K562 (cell line): ENCODE results near the gene YES1. TPM values are rescaled to one million over a fixed set of nuclear protein-coding genes. Genes with fewer than 3 reads are reported as not detected.

Source experiments
- BHLHE40 ChIP-seq: IDR thresholded peaks from 2 replicates; pipeline ENCODE4 v1.6.1; 2011; ENCODE audit warnings: low read length, improper control_type of control experiment
- CBX1 ChIP-seq: sonication (generic); IDR thresholded peaks from 2 replicates; pipeline ENCODE4 v1.6.1; 2016; ENCODE audit warnings: antibody characterized with exemption, low read depth, mild to moderate bottlenecking
- CEBPG ChIP-seq, 3 experiments: fragments of 200-800 bp in 1 of 3; sonication (Bioruptor generic) in 1 of 3; sonication (generic) in 1 of 3; formaldehyde crosslinking in 1 of 3; IDR thresholded peaks in 2 of 3; conservative IDR thresholded peaks in 1 of 3; 2 replicates each; pipeline versions ENCODE4 v1.6.1 to v1.8.0; 2016 to 2022; ENCODE audit warnings: missing compliant biosample characterization in 2 of 3, missing genetic modification characterization in 2 of 3, mild to moderate bottlenecking in 1 of 3, missing genetic modification reagents in 1 of 3
- E2F1 ChIP-seq: sonication (generic); formaldehyde crosslinking; IDR thresholded peaks from 2 replicates; pipeline ENCODE4 v1.8.1; 2023; ENCODE audit warnings: mild to moderate bottlenecking, missing genetic modification reagents, moderate library complexity
- FUS ChIP-seq: fragments of 200-400 bp; formaldehyde crosslinking; optimal IDR thresholded peaks from 2 replicates; pipeline ENCODE3; 2017; ENCODE audit warnings: low read depth, low read length
- LEF1 ChIP-seq: fragments of 450-650 bp; IDR thresholded peaks from 2 replicates; pipeline ENCODE4 v1.6.1; 2016; ENCODE audit warnings: mild to moderate bottlenecking
- MBD2 ChIP-seq: sonication (generic); IDR thresholded peaks from 2 replicates; pipeline ENCODE4 v1.6.1; 2016; ENCODE audit warnings: low read depth, borderline replicate concordance
- MCM3 ChIP-seq: fragments of 450-650 bp; IDR thresholded peaks from 2 replicates; pipeline ENCODE4 v1.6.1; 2016
- NR3C1 ChIP-seq: sonication (generic); formaldehyde crosslinking; IDR thresholded peaks from 2 replicates; pipeline ENCODE4 v1.8.1; 2022; ENCODE audit warnings: missing genetic modification reagents
- PYGO2 ChIP-seq: fragments of 450-650 bp; IDR thresholded peaks from 2 replicates; pipeline ENCODE4 v1.6.1; 2016; ENCODE audit warnings: mild to moderate bottlenecking, missing genetic modification characterization, moderate library complexity, missing compliant biosample characterization
- RBM14 ChIP-seq: fragments of 200-400 bp; formaldehyde crosslinking; IDR thresholded peaks from 2 replicates; pipeline ENCODE4 v1.6.1; 2018; ENCODE audit warnings: low read depth, mild to moderate bottlenecking, low read length, moderate library complexity, borderline replicate concordance; ENCODE audit not compliant: insufficient read depth
- SAFB ChIP-seq: fragments of 200-400 bp; formaldehyde crosslinking; IDR thresholded peaks from 2 replicates; pipeline ENCODE4 v1.6.1; 2017; ENCODE audit warnings: low read depth, low read length, borderline replicate concordance
- SLC30A9 ChIP-seq: fragments of 250-450 bp; sonication (Bioruptor Pico); IDR thresholded peaks from 2 replicates; pipeline ENCODE4 v1.8.0; 2022; ENCODE audit warnings: mild to moderate bottlenecking, moderate library complexity
- TCFL5 ChIP-seq: fragments of 250-450 bp; sonication (Bioruptor Pico); conservative IDR thresholded peaks from 2 replicates; pipeline ENCODE4 v1.6.1; 2021; ENCODE audit warnings: mild to moderate bottlenecking, moderate library complexity, matching md5 sums
- XRCC3 ChIP-seq: fragments of 450-650 bp; IDR thresholded peaks from 2 replicates; pipeline ENCODE4 v1.6.1; 2017; ENCODE audit warnings: mild to moderate bottlenecking, moderate library complexity
- ZNF184 ChIP-seq: sonication (generic); formaldehyde crosslinking; IDR thresholded peaks from 2 replicates; pipeline ENCODE4 v1.5.0; 2020; ENCODE audit warnings: missing genetic modification reagents
- ZNF3 ChIP-seq: fragments of 250-450 bp; sonication (Bioruptor Pico); IDR thresholded peaks from 2 replicates; pipeline ENCODE4 v1.5.0; 2021; ENCODE audit warnings: mild to moderate bottlenecking, moderate library complexity
- ZNF316 ChIP-seq: fragments of 450-650 bp; IDR thresholded peaks from 2 replicates; pipeline ENCODE4 v1.6.1; 2016
- ZNF347 ChIP-seq: fragments of 450-650 bp; formaldehyde crosslinking; IDR thresholded peaks from 2 replicates; pipeline ENCODE4 v1.4.0; 2020; ENCODE audit warnings: low read depth, mild to moderate bottlenecking, moderate library complexity
- ZNF408 ChIP-seq: fragments of 250-450 bp; sonication (Bioruptor Pico); IDR thresholded peaks from 2 replicates; pipeline ENCODE4 v1.4.0; 2020; ENCODE audit warnings: low read depth, mild to moderate bottlenecking, moderate library complexity
- ZNF766 ChIP-seq: fragments of 200-800 bp; sonication (Bioruptor generic); conservative IDR thresholded peaks from 2 replicates; pipeline ENCODE4 v1.6.1; 2016; ENCODE audit warnings: missing genetic modification characterization, missing compliant biosample characterization
- ZNF778 ChIP-seq: fragments of 450-650 bp; formaldehyde crosslinking; IDR thresholded peaks from 2 replicates; pipeline ENCODE4 v1.4.0; 2020; ENCODE audit warnings: mild to moderate bottlenecking, moderate library complexity
- polyA plus RNA-seq, 8 experiments: library from polyadenylated mRNA; depleted of rRNA in 4 of 8; stranded (reverse) in 5 of 8; unstranded in 3 of 8; fragments of >200 nt; fragmentation: Nextera tagmentation in 2 of 8; fragmentation: Illumina TruSeq in 1 of 8; extraction: Ambion mirVana in 2 of 8; extraction: Trizol in 1 of 8; gene quantifications; 2 replicates each; pipeline versions ENCODE4 v1.2.1 to v1.2.3, GENCODE V29; 2011 to 2014; ENCODE audit warnings: inconsistent platforms in 1 of 8, missing spikeins in 1 of 8
- total RNA-seq, 7 experiments: library from RNA; depleted of rRNA in 6 of 7; stranded (reverse); fragments of >200 nt in 6 of 7; fragmentation: Illumina TruSeq in 2 of 7; extraction: Trizol in 2 of 7; gene quantifications; 2 replicates each; pipeline versions ENCODE4 v1.2.1 to v1.2.3, GENCODE V29; 2011 to 2021; ENCODE audit warnings: low replicate concordance in 1 of 7
- TF ChIP-seq, protein P1 (sequence below): fragments of 450-650 bp; formaldehyde crosslinking; IDR thresholded peaks from 2 replicates; pipeline ENCODE4 v1.4.0; 2020; ENCODE audit warnings: mild to moderate bottlenecking, moderate library complexity
- TF ChIP-seq, protein P2 (sequence below): sonication (generic); formaldehyde crosslinking; IDR thresholded peaks from 2 replicates; pipeline ENCODE4 v1.9.0; 2022; ENCODE audit warnings: mild to moderate bottlenecking, missing genetic modification reagents
- TF ChIP-seq, protein P3 (sequence below), 2 experiments: IDR thresholded peaks in 1 of 2; conservative IDR thresholded peaks in 1 of 2; 2 replicates each; pipeline ENCODE4 v1.6.1; 2016; ENCODE audit warnings: low read depth in 2 of 2, mild to moderate bottlenecking in 1 of 2, missing compliant biosample characterization in 1 of 2, missing genetic modification characterization in 1 of 2, moderate library complexity in 1 of 2

Gene YES1
- total and polyA plus RNA-seq, 9 of the 15 experiments (the other 6 are each of a cell fraction or from before 2014, with no cell fraction given) = 37.2 to 115 (median 77.7) TPM

DNA sequence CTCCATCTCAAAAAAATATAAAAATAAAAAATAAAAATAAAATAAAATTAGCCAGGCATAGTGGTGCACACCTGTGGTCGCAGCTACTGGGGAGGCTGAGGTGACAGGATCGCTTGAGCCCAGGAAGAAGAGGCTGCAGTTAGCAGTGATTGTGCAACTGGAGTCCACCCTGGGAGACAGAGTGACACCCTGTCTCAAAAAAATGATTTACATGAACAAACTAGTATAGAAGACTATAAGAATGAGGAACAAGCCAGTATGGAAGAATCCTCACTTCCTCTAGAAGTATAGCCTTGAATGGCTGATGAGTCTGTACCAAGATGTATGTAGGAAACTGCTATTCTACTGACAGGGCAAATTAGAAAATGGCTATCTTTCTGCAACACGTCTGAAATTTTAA lies 10.9 kb downstream of the YES1 start (continued):
- TF ChIP-seq MBD2 = no peak
- TF ChIP-seq PYGO2 (tag) = no peak
- no peak for TF ChIP-seq CBX1
- no peak for TF ChIP-seq LEF1
- no peak for TF ChIP-seq FUS
- TF ChIP-seq BHLHE40 = no peak
- no peak for TF ChIP-seq ZNF184
- no peak for TF ChIP-seq ZNF778
- no peak for TF ChIP-seq ZNF766
- no peak for TF ChIP-seq ZNF408 (CRISPR knock-in tag)
- TF ChIP-seq ZNF316 = 0 out of 2 replicates have a peak, but pooled peaks have one; percentile 3
- no peak for TF ChIP-seq E2F1 (CRISPR knock-in tag)
- TF ChIP-seq, protein P1, sequence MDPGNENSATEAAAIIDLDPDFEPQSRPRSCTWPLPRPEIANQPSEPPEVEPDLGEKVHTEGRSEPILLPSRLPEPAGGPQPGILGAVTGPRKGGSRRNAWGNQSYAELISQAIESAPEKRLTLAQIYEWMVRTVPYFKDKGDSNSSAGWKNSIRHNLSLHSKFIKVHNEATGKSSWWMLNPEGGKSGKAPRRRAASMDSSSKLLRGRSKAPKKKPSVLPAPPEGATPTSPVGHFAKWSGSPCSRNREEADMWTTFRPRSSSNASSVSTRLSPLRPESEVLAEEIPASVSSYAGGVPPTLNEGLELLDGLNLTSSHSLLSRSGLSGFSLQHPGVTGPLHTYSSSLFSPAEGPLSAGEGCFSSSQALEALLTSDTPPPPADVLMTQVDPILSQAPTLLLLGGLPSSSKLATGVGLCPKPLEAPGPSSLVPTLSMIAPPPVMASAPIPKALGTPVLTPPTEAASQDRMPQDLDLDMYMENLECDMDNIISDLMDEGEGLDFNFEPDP (CRISPR knock-in tag) = no peak
- no peak for TF ChIP-seq MCM3
- TF ChIP-seq SLC30A9 (CRISPR knock-in tag) = no peak
- no peak for TF ChIP-seq ZNF3 (CRISPR knock-in tag)
- TF ChIP-seq TCFL5 (CRISPR knock-in tag) = no peak
- no peak for TF ChIP-seq RBM14
- TF ChIP-seq, protein P2, sequence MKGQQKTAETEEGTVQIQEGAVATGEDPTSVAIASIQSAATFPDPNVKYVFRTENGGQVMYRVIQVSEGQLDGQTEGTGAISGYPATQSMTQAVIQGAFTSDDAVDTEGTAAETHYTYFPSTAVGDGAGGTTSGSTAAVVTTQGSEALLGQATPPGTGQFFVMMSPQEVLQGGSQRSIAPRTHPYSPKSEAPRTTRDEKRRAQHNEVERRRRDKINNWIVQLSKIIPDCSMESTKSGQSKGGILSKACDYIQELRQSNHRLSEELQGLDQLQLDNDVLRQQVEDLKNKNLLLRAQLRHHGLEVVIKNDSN = no peak
- TF ChIP-seq, protein P3, sequence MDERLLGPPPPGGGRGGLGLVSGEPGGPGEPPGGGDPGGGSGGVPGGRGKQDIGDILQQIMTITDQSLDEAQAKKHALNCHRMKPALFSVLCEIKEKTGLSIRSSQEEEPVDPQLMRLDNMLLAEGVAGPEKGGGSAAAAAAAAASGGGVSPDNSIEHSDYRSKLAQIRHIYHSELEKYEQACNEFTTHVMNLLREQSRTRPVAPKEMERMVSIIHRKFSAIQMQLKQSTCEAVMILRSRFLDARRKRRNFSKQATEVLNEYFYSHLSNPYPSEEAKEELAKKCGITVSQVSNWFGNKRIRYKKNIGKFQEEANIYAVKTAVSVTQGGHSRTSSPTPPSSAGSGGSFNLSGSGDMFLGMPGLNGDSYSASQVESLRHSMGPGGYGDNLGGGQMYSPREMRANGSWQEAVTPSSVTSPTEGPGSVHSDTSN (CRISPR knock-in tag; IDR thresholded peaks at IDR 0.05; ENCODE audit: low read depth) = no peak
- TF ChIP-seq, protein P3 (tag; conservative IDR thresholded peaks at IDR 0.05; ENCODE audit: low read depth) = peak; percentile 86
- no peak for TF ChIP-seq ZNF347
- no peak for TF ChIP-seq SAFB
- TF ChIP-seq XRCC3 = no peak
- TF ChIP-seq CEBPG (CRISPR knock-in tag; IDR thresholded peaks at IDR 0.05) = peak; percentile 47; the same call in 1 of the 2 replicates
- peak; percentile 20 to 64; a peak in 1 of 4 replicates for TF ChIP-seq CEBPG (tag; conservative IDR thresholded peaks at IDR 0.05 in 1 of 2, IDR thresholded peaks at IDR 0.05 in 1 of 2)
- TF ChIP-seq NR3C1 (CRISPR knock-in tag) = no peak
